UCSD-AML1 (cell line): ENCODE data around the gene UMAD1.

Experiments used
- DNase-seq: peaks from one replicate; lab custom pipeline; 2025; ENCODE audit not compliant: unreplicated experiment; lab: John Stamatoyannopoulos, UW

The UMAD1 gene

GRCh38 chr7:7688956-7689355 lies 48.4 kb downstream of the UMAD1 start:
- DNase-seq, result no peak

- DNase-seq, result no peak
These were observed 53.3 kb downstream of the UMAD1 start for GRCh38 chr7:7693881-7694280.

- no peak for DNase-seq
These were observed 54.0 kb downstream of the UMAD1 start for GRCh38 chr7:7694542-7694941.

DNA sequence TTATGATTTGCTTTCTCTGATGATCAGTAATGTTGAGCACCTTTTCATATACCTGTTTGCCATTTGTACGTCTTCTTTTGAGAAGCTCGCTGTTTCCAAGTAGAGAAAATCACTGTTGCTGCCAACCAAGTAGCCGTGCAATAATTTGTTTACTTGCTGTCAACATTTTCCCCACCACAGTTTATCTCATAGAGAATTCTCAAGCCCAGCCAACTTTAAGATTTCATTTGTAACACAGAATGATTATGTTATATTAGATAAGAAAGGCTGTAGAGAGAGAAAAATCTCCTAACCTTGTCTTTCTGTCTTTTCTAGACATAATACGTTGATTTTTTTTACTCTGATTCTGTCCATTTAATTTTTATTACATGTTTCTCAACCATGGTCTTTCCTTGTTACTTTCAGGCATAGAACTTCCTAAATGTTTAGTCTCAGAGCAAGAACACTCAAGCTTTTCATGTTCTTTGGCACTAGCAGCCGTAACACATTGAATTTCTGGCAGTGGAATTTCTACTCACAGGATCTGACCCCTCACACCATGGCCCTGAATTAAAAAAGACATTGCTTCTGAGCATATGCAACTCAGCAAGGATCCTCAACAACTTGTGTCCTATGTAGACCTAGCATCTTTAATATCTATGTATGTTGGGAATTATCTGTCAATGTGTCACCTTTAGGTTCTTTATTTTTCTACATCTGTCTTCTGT lies 54.7 kb downstream of the UMAD1 start:
- DNase-seq, result no peak

DNA sequence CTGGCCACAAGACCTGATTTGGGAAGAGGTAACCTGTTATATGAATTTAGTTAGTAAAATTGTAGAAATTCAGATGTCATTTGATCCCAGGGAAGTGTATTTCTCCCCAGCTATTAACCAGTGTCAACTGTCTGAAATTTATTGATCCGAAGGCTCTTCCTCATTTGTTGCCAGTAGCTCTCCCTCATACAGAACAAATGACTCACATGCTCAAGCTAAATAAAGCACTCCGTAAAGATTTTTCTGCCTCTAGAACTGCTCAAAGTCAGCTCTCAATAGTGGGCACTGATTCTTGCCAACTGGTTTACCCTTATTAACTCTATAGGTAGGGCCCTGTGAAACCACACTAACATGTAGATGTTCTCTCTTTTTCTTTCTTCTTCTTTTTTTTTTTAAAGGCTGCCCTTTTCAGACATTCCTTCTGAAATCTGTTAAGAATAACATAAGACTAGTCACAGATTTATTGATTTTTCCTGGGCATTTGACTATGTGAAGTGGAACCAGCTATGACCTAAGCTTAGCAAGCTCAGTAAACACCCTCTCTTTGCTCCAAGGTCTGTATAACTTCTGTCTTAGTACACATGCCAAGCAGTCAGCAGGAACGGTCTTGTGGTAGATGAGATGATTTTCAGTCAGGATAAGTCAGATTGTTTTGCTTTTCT lies 56.0 kb downstream of the UMAD1 start:
- no peak for DNase-seq

DNA sequence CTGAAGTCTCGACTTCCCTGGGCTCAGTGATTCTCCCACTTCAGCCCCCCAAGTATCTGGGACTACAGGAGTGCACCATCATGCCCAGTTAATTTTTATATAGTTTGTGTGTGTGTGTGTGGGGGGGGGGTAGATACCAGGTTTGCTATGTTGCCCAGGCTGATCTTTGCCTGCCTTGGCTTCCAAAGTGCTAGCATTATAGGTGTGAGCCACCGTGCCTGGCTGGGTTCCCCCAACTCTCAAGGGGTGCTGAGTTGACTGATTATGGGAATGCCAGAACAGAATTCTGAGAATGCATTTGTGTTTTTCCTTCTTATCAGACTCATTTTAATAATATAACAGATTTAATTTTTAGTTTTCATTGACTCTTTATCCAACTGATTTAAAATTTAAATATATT lies 58.4 kb downstream of the UMAD1 start:
- no peak for DNase-seq

DNA sequence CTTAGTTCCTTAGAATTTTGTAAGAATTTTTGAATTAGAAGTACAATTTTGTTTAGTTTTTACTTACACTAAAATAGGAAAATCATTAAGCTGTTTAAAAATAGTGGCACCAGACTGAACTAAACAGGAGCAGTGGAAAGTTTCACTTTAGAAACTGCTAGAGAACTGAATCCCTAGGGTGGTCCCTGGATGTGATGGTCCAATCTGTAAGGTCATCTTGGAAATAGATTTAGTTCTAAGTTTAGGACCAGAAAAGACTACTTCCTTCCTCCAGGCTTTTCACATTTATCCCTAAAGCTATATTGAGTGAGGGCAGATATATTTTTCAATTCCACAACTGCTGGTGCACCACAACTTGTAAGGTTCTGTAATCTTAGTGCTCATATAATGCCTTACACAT lies 58.8 kb downstream of the UMAD1 start:
- DNase-seq, result no peak

- no peak for DNase-seq
These were observed 59.4 kb downstream of the UMAD1 start for GRCh38 chr7:7699970-7700369.

GRCh38 chr7:7701527-7701926 lies 61.0 kb downstream of the UMAD1 start:
- no peak for DNase-seq

- DNase-seq, result no peak
These were observed 62.3 kb downstream of the UMAD1 start for GRCh38 chr7:7702826-7703225.

- DNase-seq, result no peak
These were observed 62.9 kb downstream of the UMAD1 start for GRCh38 chr7:7703427-7703826.

DNA sequence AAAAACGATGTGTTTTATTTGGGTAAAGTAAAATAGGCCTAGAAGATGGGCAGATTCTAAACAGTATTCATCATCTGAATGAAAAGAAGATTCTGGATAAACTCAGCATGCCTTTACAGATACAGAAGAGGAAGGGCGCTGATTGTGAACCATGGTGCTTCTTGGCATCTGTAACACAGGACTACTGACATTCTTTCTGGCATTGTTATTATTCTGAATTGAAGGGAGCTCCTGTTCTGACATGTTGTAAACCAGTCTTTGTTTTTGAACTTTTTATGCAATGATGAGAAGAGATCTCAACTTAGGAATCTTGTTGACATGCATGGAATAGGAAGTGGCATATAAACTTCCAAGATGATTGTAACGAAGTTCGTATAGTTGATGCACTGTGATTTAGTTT lies 64.3 kb downstream of the UMAD1 start:
- DNase-seq, result no peak

- no peak for DNase-seq
These were observed 64.8 kb downstream of the UMAD1 start for GRCh38 chr7:7705318-7705717.

DNA sequence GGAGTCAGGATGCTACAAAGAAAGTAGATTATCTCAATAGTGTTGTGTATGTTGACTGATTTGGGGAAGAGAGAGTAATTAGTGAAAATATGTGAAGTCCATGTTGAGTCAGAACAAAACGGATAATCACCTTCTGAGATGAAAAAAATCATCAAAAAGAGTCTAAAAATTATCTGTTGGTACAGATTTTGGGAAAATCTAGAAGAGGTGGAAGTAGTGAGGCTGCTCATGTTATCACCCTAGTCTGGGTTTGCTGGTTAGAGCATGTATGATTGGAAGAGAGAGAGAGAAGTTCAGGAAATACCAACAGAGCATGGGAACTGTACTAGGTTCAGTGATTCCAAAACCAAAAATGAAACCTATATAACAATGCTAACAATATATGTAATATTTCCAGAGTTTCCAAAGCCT lies 65.6 kb downstream of the UMAD1 start:
- no peak for DNase-seq

DNA sequence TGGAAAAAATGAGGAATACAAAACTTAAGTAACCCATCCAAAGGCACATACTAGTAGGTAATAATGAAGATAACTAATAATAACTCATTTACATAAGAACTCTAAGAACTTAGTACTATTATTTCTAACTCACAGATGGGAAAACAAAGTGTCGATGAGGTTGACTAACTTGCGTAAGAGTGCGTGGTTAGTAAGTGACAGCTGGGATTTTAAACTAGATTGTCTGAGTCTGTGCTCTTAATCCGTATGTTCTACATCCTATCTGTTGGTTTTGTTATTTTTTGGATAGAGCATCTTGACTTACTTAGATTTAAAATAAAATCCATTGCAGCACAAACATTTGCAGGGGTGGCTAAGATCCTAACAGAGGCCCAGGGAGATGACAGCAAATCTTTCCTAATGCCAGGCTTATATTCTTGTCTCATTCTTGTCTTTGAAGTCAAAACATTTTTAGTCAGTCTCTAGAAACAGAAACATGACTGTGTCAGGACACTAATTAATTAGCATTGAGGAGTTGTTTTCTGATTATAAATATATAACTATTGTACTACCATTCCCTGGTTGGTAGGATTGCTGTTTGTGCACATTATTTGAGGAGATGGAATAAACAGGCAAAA lies 66.1 kb downstream of the UMAD1 start:
- DNase-seq, result no peak

DNA sequence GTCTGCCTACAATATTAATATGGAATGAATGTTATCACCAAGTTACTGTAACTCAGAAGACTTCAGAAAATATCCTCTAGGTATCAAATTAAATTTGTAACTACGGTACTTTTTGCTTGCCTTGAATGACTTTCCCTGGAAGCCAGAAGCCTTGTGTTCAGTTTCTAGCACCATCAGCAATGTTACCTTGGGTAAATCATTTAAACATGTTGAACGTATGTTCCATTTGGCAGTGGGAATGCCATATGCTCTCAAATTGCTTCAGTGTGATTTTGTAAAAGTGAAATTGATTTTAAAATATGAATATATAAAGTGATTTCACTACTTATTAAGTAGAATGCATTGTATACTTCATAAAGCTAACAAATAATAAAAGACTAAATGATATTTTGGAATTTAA lies 66.7 kb downstream of the UMAD1 start:
- DNase-seq, result no peak

DNA sequence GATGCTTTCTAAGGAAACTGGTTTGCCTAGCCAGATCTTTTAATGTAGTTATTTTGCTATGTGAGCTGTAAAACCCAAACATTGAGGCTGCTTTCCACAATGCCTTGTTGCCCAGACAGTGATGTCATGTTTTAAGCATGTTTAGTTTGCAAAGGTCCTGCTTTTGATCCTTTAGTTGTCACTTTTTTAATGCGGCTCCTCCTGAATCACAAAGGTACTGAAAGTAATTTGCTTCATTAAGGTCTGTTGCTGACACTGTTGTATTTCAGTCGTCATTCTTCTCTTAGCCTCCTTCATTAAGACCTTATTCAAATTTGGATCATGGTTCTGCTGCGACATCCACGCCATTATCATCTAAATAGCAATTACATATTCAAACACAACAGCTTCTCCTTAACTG lies 67.3 kb downstream of the UMAD1 start:
- DNase-seq, result no peak

GRCh38 chr7:7709291-7709690 lies 68.7 kb downstream of the UMAD1 start:
- DNase-seq, result no peak

GRCh38 chr7:7710469-7710868 lies 69.9 kb downstream of the UMAD1 start:
- no peak for DNase-seq

- no peak for DNase-seq
These were observed 73.2 kb downstream of the UMAD1 start for GRCh38 chr7:7713730-7714129.

- no peak for DNase-seq
These were observed 77.9 kb downstream of the UMAD1 start, which contains the start of gene RPA3 for GRCh38 chr7:7718492-7718891. Gene RPA3, minus strand, starts transcription at chr7:7718607. Its CDS starts 78,189 bp downstream, at chr7:7640418.

GRCh38 chr7:7719236-7719635 lies 78.7 kb downstream of the UMAD1 start:
- DNase-seq, result no peak
